Measurements from ENCODE around the gene HPD. TPM values are rescaled to one million over a fixed set of nuclear protein-coding genes. Genes with fewer than 3 reads are reported as not detected.

The HPD gene
- total and polyA plus RNA-seq, 2 donors (not counting 3 experiments of a cell fraction or from before 2014, with no cell fraction given) = not detected

DNA sequence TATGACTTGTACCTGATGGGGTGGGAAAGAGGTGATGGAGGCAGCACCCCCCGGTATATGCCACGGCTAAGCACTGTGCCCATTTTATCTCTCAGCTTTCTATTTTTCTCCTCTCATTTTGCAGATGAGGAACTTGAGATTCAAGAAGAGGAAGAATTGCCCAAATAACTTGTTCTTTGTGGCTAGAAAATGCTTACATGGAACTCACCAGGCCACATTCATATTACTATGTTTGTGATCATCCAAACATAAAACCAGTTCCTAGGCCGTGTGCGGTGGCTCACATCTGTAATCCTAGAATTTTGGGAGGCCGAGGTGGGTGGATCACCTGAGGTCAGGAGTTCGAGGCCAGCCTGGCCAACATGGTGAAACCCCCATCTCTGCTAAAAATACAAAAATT lies 15.4 kb upstream of the HPD start:
- no peaks in the 10 kb centered on the region for H3K9me1 ChIP-seq (replicated peaks; ENCODE audit: control insufficient read depth, extremely low read depth, insufficient read depth, low read length)
- H3K36me3 ChIP-seq (ENCODE audit: control insufficient read depth in 2 of 2, extremely low read depth in 1 of 2, insufficient read depth in 2 of 2, low read length in 2 of 2) = no peaks in the 10 kb centered on the region
- ChIA-PET CTCF (interaction anchor here (1.3 kb wide), 1 partner anchor 10 kb away, joined by 4 read pairs; no protein-coding TSS in a partner anchor), POLR2A (no interaction called here)
- FAIRE-seq (no peak), DNase-seq (ENCODE audit: low read depth, low spot score) (no peak)
- H2AFZ ChIP-seq (ENCODE audit: low read depth, low read length) = no peak overlapping the region
- no peak overlapping the region for H3K4me2 ChIP-seq (ENCODE audit: insufficient read depth, low read length)
- no TSS peak for BruUV-seq (replicated peaks)
- TF ChIP-seq, protein P1, sequence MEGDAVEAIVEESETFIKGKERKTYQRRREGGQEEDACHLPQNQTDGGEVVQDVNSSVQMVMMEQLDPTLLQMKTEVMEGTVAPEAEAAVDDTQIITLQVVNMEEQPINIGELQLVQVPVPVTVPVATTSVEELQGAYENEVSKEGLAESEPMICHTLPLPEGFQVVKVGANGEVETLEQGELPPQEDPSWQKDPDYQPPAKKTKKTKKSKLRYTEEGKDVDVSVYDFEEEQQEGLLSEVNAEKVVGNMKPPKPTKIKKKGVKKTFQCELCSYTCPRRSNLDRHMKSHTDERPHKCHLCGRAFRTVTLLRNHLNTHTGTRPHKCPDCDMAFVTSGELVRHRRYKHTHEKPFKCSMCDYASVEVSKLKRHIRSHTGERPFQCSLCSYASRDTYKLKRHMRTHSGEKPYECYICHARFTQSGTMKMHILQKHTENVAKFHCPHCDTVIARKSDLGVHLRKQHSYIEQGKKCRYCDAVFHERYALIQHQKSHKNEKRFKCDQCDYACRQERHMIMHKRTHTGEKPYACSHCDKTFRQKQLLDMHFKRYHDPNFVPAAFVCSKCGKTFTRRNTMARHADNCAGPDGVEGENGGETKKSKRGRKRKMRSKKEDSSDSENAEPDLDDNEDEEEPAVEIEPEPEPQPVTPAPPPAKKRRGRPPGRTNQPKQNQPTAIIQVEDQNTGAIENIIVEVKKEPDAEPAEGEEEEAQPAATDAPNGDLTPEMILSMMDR (IDR thresholded peaks at IDR 0.05; ENCODE audit: extremely low read depth in 1 of 2, insufficient read depth in 1 of 2, low read depth in 1 of 2, low read length in 2 of 2) = no peak
- TF ChIP-seq FOS (IDR thresholded peaks at IDR 0.05; ENCODE audit: borderline replicate concordance, insufficient read depth, low read length) (no peak), GATA2 (IDR thresholded peaks at IDR 0.05; ENCODE audit: insufficient read depth, insufficient read length, low read depth, low read length) (no peak), POLR2AphosphoS5 (IDR thresholded peaks at IDR 0.05; ENCODE audit: insufficient read depth, low read depth, low read length) (no peak), EZH2 (IDR thresholded peaks at IDR 0.05; ENCODE audit: borderline replicate concordance, low read depth, low read length, severe bottlenecking) (no peak), POLR2A (IDR thresholded peaks at IDR 0.05; ENCODE audit: low read depth, low read length) (no peak), MYC (IDR thresholded peaks at IDR 0.05; ENCODE audit: low read depth, low read length) (no peak), JUN (IDR thresholded peaks at IDR 0.05; ENCODE audit: borderline replicate concordance, insufficient read depth, insufficient read length, low read depth) (no peak)
- TF ChIP-seq, protein P2, sequence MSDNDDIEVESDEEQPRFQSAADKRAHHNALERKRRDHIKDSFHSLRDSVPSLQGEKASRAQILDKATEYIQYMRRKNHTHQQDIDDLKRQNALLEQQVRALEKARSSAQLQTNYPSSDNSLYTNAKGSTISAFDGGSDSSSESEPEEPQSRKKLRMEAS (IDR thresholded peaks at IDR 0.05; ENCODE audit: insufficient read depth, insufficient read length) = no peak
- dilution Hi-C loops (cut with MboI; ENCODE audit: extremely low pct_ligation_motif_present, low sequenced_read_pairs) (no loop called here), intact Hi-C loops (cut with micrococcal nuclease) (no loop called here)
- no peaks in the 10 kb centered on the region for H3K4me1 ChIP-seq (ENCODE audit: control insufficient read depth, extremely low read depth, insufficient read depth, low read length)
- no peaks in the 10 kb centered on the region for H3K9me3 ChIP-seq (replicated peaks; ENCODE audit: control insufficient read depth, insufficient read depth, low read length)
- no peaks in the 10 kb centered on the region for H4K20me1 ChIP-seq (replicated peaks; ENCODE audit: control insufficient read depth, extremely low read depth, insufficient read depth, low read length)
- no peaks in the 10 kb centered on the region for H3K79me2 ChIP-seq (ENCODE audit: control insufficient read depth, insufficient read depth, low read length)
- no peak overlapping the region for H3K4me3 ChIP-seq (replicated peaks in 1 of 3; ENCODE audit: insufficient read depth in 1 of 3, low read depth in 1 of 3, low read length in 3 of 3)
- no peaks in the 10 kb centered on the region for H3K27me3 ChIP-seq (ENCODE audit: control insufficient read depth in 2 of 2, insufficient read depth in 2 of 2, low read length in 2 of 2)
- no peak overlapping the region for H3K27ac ChIP-seq (ENCODE audit: insufficient read depth, low read depth, low read length)
- no peak overlapping the region for H3K9ac ChIP-seq (replicated peaks; ENCODE audit: extremely low read depth, insufficient read depth, low read length)
